ENCODE data around the gene SLC5A4.
"Not testable (repeated sequence)": the region's sequence is repeated elsewhere in the genome, so short reads cannot be mapped to it uniquely, and the experiment has no call there.

SLC5A4 gene

DNA sequence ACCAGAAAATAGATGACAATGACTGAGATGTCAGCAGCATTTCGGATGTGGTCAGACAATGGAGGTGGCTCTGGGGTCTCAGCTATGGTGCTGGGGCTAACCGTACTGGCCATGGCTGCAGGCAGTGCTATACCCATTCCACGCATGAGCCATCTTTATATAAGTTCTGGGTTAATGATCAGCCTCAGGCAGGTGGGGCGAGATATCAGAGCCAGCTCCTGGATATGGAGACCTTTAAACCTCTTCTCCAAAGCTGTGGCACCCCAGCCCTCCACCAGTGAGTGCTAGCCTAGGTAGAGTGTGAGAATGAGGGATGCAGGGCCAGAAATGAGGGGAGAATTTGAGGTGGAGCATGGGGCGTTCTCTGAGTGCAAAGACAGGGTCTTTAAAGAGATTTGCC, at the start of gene SLC5A4:
SLC5A4 (minus strand) TSS at position 131 of the 400 bp plus-strand sequence; CDS start at position 113, 18 bp downstream.
- no peak for DNase-seq (ENCODE audit: low spot score)

DNA sequence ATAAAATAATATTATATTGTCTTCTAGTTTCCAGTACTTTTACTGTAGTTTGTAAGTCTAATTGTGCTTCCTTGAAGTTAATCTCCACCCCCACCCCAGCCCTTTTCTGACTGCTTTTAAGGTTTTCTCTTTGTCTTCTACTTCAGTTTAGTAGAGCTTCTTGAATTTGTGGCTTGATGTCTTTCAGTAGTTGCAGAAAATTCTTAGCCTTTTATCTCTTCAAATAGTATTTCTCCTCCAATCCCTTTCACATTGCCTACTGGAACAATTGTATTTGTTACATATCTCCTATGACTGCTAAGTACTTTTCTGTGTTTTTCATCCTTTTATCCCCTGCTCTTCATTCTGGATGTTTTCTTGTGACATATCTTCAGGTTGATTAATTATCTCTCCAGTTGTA, 38.8 kb upstream of the SLC5A4 start:
- DNase-seq (ENCODE audit: low spot score) = not testable (repeated sequence)

DNA sequence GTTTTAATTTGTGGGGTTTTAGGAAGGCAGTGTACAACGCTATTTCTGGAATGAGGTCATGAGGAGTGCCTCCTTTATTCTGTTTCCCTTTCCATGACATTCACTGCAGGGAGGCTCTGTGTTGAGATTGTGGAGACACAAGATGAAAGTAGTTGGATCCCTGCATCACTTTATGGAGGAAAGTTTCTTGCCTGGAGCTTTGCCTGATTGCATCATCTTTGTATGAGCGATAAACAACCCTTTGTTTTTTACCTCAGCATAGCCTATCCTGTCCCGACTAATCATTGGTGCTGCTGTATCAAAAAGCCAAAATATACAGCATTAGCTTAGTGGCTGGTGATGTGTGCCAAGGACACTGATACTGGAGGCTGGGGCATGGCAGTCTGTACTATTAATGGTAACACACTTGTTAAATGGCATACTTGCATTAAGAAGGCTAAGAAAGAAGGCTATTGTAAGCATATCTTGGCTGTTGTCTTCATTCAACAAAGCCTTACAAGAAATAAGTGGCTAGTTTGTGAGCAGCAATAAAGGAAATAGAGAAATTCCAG, 31.2 kb upstream of the SLC5A4 start:
- DNase-seq (ENCODE audit: low spot score) = no peak

DNA sequence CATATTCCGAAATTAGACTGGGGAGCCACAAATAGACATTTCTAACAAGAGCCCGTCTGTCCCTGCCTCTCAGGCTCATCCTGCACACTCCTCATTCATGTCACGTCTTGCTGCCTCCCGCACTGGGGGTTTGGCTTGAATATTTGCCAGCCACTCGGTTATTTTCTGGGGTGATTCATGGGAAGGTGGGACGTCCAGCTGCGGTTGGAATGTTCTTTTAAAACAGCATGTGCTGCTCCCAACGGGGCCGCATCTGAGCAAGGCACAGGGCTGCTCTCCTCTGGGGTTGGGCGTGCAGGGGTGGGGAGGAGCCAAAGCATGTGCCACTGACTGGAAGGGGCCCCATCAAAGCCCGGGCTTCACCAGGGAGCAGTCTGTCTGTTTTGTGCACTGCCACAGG, 25.9 kb upstream of the SLC5A4 start:
- DNase-seq (ENCODE audit: low spot score) = peak; percentile 14

DNA sequence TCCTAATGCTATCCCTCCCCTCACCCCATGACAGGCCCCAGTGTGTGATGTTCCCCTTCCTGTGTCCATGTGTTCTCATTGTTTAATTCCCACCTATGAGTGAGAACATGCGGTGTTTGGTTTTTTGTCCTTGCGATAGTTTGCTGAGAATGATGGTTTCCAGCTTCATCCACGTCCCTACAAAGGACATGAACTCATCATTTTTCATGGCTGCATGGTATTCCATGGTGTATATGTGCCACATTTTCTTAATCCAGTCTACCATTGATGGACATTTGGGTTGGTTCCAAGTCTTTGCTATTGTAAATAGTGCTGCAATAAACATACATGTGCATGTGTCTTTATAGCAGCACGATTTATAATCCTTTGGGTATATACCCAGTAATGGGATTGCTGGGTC, 20.2 kb upstream of the SLC5A4 start:
- DNase-seq (ENCODE audit: low spot score) = not testable (repeated sequence)

- DNase-seq (ENCODE audit: low spot score) = no peak
Measured at GRCh38 chr22:32271389-32271788, 16.2 kb upstream of the SLC5A4 start.

- no peak for DNase-seq (ENCODE audit: low spot score)
Measured at GRCh38 chr22:32270641-32271369, 15.7 kb upstream of the SLC5A4 start.

DNA sequence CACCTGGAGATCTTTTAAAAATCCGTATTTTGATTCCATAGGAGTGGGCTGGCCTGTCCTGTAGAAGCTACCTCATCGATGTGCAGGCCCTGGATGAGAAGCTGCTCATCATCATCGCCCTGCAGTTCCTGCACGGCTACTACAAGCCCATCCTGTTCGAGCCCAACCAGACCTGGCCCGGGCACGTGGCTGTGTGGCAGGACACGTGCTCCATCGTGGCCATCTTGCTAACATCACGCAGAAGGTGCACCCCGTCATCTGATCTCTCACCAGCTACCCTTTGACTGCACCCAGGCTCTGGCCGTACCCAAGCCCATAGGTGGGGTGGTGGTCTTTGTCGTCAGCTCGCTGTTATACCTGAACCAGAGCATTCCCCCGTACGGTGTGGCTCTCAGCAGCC, 14.2 kb upstream of the SLC5A4 start:
- DNase-seq (ENCODE audit: low spot score) = no peak

DNA sequence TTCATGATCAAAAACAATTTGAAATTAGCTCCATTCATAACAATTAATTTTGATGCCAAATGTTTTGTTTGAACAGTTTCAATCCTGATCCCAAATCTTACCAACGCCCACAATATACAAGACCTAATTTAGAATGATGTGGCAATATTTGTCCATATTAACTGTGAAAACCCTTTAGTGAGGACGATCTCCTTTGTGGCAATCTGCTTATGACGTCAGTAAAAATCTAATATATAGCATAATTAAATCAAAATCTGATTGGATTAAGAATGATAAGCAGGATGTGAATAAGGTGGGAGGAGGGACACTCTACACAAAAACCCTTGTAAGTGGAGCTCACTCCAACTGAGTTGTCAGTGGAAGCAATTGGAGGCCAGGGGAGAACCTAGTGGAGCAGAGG, 11.9 kb upstream of the SLC5A4 start:
- no peak for DNase-seq (ENCODE audit: low spot score)

- DNase-seq (ENCODE audit: low spot score) = peak; percentile 59
Measured at GRCh38 chr22:32265882-32266767, 11.0 kb upstream of the SLC5A4 start.

GRCh38 chr22:32263678-32264077, 8.5 kb upstream of the SLC5A4 start:
- not testable (repeated sequence) for DNase-seq (ENCODE audit: low spot score)

DNA sequence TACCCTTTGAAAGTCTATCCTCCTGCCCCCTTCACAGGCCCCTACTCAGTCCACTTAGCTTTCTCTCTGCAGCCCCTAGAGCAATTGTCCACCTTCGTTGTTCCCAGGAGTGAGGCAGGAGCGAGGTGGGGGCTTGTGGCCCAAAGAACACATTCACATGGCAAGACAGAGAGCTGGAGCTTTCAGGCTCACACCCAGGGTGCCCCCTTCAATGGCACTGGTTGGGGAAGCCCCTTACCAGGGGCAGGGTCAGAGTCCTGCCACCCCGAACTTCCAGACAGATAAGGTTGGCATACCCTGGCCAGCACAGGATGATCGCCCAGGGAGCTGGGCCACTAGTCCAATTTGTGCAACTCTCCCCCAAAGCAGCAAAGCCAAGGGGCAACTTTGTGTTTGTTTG, 6.2 kb upstream of the SLC5A4 start:
- DNase-seq (ENCODE audit: low spot score) = no peak

DNA sequence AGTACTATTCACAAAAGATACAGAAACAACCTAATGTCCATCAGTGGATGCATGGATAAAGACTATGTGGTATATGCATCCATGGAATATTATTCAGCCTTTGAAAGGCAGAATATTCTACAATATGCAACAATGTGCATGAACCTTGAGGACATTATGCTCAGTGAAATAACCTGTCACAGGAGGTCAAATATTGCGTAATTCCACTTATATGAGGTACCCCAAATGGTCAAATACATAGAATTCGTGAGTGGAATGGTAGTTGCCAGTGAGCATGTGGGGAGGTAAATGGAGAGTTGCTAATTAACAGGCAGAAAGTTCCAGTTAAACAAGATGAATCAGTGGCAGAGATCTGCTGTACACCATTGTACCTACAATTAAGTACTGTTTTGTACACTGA, 3.6 kb upstream of the SLC5A4 start:
- DNase-seq (ENCODE audit: low spot score) = no peak

DNA sequence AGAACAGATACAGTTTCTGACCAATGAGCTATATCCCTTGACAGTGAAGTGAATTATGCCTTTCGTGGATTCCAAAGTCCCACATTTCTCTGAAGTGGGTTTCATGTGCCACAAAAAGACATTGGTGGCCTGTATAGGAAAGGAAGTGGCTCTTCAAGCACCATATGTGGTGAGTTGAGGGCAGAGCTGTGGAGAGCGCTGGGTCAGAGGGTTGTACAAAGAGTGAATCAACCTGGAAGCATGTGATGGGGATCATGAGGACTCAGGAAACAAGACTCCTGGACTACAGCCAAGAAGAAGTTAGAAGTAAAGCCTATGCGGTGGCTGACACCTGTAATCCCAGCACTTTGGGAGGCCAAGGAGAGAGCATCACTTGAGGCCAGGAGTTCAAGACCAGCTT, 579 bp upstream of the SLC5A4 start:
- DNase-seq (ENCODE audit: low spot score) = no peak

DNA sequence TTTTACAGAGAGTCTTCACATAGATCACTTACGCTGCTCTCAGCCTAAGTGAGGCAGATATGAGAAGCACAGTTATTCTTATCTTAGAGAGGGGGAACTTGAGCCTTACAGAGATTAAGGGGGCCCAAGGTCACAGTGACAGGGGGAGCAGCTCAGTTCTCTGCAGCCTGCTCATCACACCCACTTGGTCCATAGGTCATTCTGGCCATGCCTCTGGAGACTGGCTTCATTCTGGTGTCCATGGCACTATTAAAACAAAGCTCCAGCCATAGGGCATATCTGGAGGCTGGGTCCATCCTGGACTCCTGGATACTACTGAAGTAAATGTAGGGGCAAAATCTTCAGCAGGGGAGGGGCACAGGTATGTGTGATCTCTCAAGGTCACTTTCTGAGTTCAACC, 5.9 kb downstream of the SLC5A4 start:
- DNase-seq (ENCODE audit: low spot score) = no peak

- no peak for DNase-seq (ENCODE audit: low spot score)
Measured at GRCh38 chr22:32248276-32248675, 6.9 kb downstream of the SLC5A4 start.

DNA sequence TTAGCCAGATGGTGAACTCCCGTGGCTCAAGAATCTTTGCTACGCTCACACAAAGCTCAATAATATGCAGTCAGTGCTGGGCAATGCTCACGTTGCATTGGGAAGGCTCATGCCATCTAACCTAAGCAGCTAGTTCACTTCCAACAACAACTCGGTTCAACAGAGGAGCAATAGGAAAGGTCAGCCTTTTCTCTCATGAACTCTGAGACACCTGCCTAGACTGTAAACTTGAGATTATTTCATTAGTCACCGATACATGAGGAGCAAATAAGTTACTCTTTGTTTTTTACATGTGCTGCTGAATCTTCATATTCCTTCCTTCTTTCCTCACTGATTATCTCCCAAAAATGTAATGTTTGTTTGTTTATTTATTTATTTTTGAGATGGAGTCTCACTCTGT, 9.0 kb downstream of the SLC5A4 start:
- no peak for DNase-seq (ENCODE audit: low spot score)

- DNase-seq (ENCODE audit: low spot score) = no peak
Measured at GRCh38 chr22:32245042-32245441, 10.1 kb downstream of the SLC5A4 start.

GRCh38 chr22:32244547-32244946, 10.6 kb downstream of the SLC5A4 start:
- no peak for DNase-seq (ENCODE audit: low spot score)

DNA sequence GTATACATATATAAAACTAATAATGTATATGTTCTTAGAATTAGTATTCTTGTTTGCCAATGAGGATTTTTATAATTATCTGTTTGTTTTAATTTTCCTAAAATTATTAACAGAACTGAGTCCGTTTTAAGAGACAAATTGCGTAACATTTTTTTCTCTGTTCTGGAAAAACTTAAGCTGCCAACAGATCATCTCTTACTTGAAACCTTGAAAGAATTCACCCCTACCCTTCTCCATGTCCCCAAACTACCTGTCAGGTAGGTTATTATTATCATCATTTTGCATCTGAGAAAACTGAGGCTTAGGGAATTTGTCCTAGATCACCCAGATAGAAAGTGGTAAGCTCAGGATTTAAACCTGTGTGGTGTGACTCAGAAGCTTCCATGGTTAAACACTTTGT, 14.7 kb downstream of the SLC5A4 start:
- no peak for DNase-seq (ENCODE audit: low spot score)

DNA sequence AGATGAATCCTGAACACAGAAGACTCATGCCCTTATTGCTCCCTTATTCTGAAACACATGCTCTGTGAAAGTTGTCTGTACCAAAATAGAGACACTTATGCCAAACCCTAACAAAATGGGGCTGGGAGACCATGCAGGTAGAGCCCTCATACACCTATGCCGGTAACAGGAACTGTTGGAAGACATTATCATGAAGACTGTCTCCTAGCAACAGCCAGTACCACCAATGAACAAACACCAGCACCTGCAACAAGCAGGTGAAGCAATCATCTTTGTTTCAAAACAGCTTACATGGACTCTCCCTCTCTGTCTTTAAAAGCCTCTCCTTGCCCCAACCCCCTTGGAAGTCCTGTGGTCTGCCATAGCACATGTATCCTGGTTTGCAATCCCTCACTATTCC, 17.2 kb downstream of the SLC5A4 start:
- no peak for DNase-seq (ENCODE audit: low spot score)

DNA sequence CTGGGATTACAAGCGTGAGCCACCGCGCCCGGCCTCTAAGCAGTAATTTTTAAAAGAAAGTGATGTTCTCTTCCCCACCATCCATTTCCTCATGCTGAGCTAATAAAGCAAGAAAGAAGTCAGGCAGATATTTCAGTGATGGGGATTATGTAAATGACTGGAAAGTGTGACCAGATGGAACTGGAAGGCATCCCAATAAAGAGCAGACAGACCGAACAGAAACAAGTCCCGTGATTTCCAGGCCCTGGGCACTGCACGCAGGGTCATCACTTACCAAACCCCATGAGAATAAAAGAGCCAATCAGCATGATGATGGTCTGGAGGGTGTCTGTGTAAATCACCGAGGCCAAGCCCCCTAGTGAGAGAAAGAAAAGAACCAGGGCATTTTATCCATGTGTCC, 18.2 kb downstream of the SLC5A4 start:
- no peak for DNase-seq (ENCODE audit: low spot score)

GRCh38 chr22:32233091-32233490, 22.1 kb downstream of the SLC5A4 start:
- peak; percentile 20 for DNase-seq (ENCODE audit: low spot score)

Measured in globus pallidus (tissue), 1 donor.